H9 (cell line): ENCODE measurements around the gene SP8. TPM values are rescaled to one million over a fixed set of nuclear protein-coding genes. Genes with fewer than 3 reads are reported as not detected.

ENCODE experiments used
- DNase-seq: peaks from one replicate; pipeline ENCODE4 v3.0.0-alpha.2; 2017
- H2AFZ ChIP-seq: one replicate; pipeline ENCODE4 v1.6.1; 2013; ENCODE audit warnings: mild to moderate bottlenecking, low read length, control low read depth, moderate library complexity
- H2AK5ac ChIP-seq: 2 replicates; pipeline ENCODE4 v1.6.1; 2013; ENCODE audit warnings: low read length, control low read depth, mixed read lengths; ENCODE audit not compliant: insufficient read length
- H2BK120ac ChIP-seq: one replicate; pipeline ENCODE4 v1.6.1; 2013; ENCODE audit warnings: low read depth, mild to moderate bottlenecking, low read length, control low read depth, inconsistent platforms; ENCODE audit not compliant: poor library complexity, severe bottlenecking
- H2BK12ac ChIP-seq: 2 replicates; pipeline ENCODE4 v1.6.1; 2013; ENCODE audit warnings: low read length, control low read depth, mixed read lengths, low read depth; ENCODE audit not compliant: insufficient read length
- H2BK15ac ChIP-seq: 2 replicates; pipeline ENCODE4 v1.6.1; 2013; ENCODE audit warnings: low read depth, low read length, control low read depth
- H2BK20ac ChIP-seq: one replicate; pipeline ENCODE4 v1.6.1; 2013; ENCODE audit warnings: low read depth, mild to moderate bottlenecking, low read length, control low read depth, inconsistent platforms; ENCODE audit not compliant: poor library complexity, severe bottlenecking
- H2BK5ac ChIP-seq: 2 replicates; pipeline ENCODE4 v1.6.1; 2013; ENCODE audit warnings: low read length, control low read depth, mixed read lengths; ENCODE audit not compliant: insufficient read length
- H3K14ac ChIP-seq: 2 replicates; pipeline ENCODE4 v1.6.1; 2013; ENCODE audit warnings: low read length, control low read depth; ENCODE audit not compliant: insufficient read depth
- H3K18ac ChIP-seq: 2 replicates; pipeline ENCODE4 v1.6.1; 2013; ENCODE audit warnings: low read depth, mild to moderate bottlenecking, mixed read lengths, low read length, control low read depth; ENCODE audit not compliant: insufficient read length
- H3K23ac ChIP-seq: 2 replicates; pipeline ENCODE4 v1.6.1; 2013; ENCODE audit warnings: low read length, control low read depth, mixed read lengths, low read depth; ENCODE audit not compliant: insufficient read length
- H3K23me2 ChIP-seq: 2 replicates; pipeline ENCODE4 v1.6.1; 2013; ENCODE audit warnings: low read depth, mild to moderate bottlenecking, mixed read lengths, low read length, control low read depth; ENCODE audit not compliant: insufficient read length, poor library complexity, severe bottlenecking
- H3K27ac ChIP-seq: 2 replicates; pipeline ENCODE4 v1.5.1; 2013; ENCODE audit warnings: low read length, control low read depth, mixed read lengths, low read depth; ENCODE audit not compliant: insufficient read length
- H3K27me3 ChIP-seq: 2 replicates; pipeline ENCODE4 v1.6.1; 2013; ENCODE audit warnings: low read length, control low read depth, inconsistent platforms; ENCODE audit not compliant: insufficient read depth
- H3K4ac ChIP-seq: 2 replicates; pipeline ENCODE4 v1.6.1; 2013; ENCODE audit warnings: low read depth, mild to moderate bottlenecking, control low read depth, inconsistent platforms, low read length, moderate library complexity
- H3K4me1 ChIP-seq: 2 replicates; pipeline ENCODE4 v1.6.1; 2013; ENCODE audit warnings: low read length, control low read depth, inconsistent platforms; ENCODE audit not compliant: insufficient read depth
- H3K4me2 ChIP-seq: 2 replicates; pipeline ENCODE4 v1.6.1; 2013; ENCODE audit warnings: low read length, control low read depth, mixed read lengths; ENCODE audit not compliant: insufficient read length, insufficient read depth
- H3K56ac ChIP-seq: 2 replicates; pipeline ENCODE4 v1.6.1; 2013; ENCODE audit warnings: low read depth, mild to moderate bottlenecking, mixed read lengths, low read length, control low read depth; ENCODE audit not compliant: insufficient read length
- H3K79me1 ChIP-seq: 2 replicates; pipeline ENCODE4 v1.6.1; 2013; ENCODE audit warnings: low read depth, mild to moderate bottlenecking, moderate library complexity, low read length, control low read depth, inconsistent platforms; ENCODE audit not compliant: insufficient read depth, poor library complexity, severe bottlenecking
- H3K79me2 ChIP-seq: 2 replicates; pipeline ENCODE4 v1.6.1; 2013; ENCODE audit warnings: low read length, control low read depth, inconsistent platforms; ENCODE audit not compliant: insufficient read depth
- H3K9ac ChIP-seq: 2 replicates; pipeline ENCODE4 v1.6.1; 2013; ENCODE audit warnings: low read length, control low read depth, mixed read lengths; ENCODE audit not compliant: insufficient read length; ENCODE audit errors: extremely low read depth
- H3K9me3 ChIP-seq: one replicate; pipeline ENCODE4 v1.6.1; 2013; ENCODE audit warnings: low read depth, low read length, inconsistent platforms; ENCODE audit not compliant: control insufficient read depth
- H3T11ph ChIP-seq: one replicate; pipeline ENCODE4 v1.6.1; 2013; ENCODE audit warnings: mild to moderate bottlenecking, low read length, control low read depth, inconsistent platforms
- H4K20me1 ChIP-seq: one replicate; pipeline ENCODE4 v1.6.1; 2013; ENCODE audit not compliant: control insufficient read depth, insufficient read length, insufficient read depth
- H4K5ac ChIP-seq: 2 replicates; pipeline ENCODE4 v1.6.1; 2013; ENCODE audit warnings: low read depth, mild to moderate bottlenecking, mixed read lengths, low read length, control low read depth; ENCODE audit not compliant: insufficient read length
- H4K8ac ChIP-seq: replicated peaks from 2 replicates; pipeline ENCODE4 v1.6.1; 2013; ENCODE audit warnings: low read length, control low read depth, mixed read lengths, low read depth; ENCODE audit not compliant: insufficient read length
- H4K91ac ChIP-seq: 2 replicates; pipeline ENCODE4 v1.6.1; 2013; ENCODE audit warnings: low read depth, mild to moderate bottlenecking, moderate library complexity, mixed read lengths, low read length, control low read depth; ENCODE audit not compliant: insufficient read length
- H3K27ac Mint-ChIP-seq, 3 experiments: 2 replicates in 2 of 3; 3 replicates in 1 of 3; pipeline ENCODE4 v1.8.0; 2020 to 2021; ENCODE audit warnings: mixed read lengths in 3 of 3, mild to moderate bottlenecking in 1 of 3, moderate library complexity in 1 of 3
- H3K27me3 Mint-ChIP-seq: 2 replicates; pipeline ENCODE4 v1.8.0; 2021; ENCODE audit warnings: low read depth, mild to moderate bottlenecking, moderate library complexity, mixed read lengths
- H3K36me3 Mint-ChIP-seq, 3 experiments: 2 replicates in 2 of 3; 3 replicates in 1 of 3; pipeline ENCODE4 v1.8.0; 2020 to 2021; ENCODE audit warnings: low read depth in 3 of 3, mixed read lengths in 3 of 3; ENCODE audit not compliant: insufficient read depth in 1 of 3
- H3K4me1 Mint-ChIP-seq, 2 experiments: 2 replicates each; pipeline ENCODE4 v1.8.0; 2020; ENCODE audit warnings: mixed read lengths in 2 of 2
- H3K4me3 Mint-ChIP-seq, 2 experiments: 2 replicates in 1 of 2; 3 replicates in 1 of 2; pipeline ENCODE4 v1.8.0; 2020 to 2021; ENCODE audit warnings: mild to moderate bottlenecking in 2 of 2, mixed read lengths in 2 of 2, moderate library complexity in 1 of 2
- H3K9me3 Mint-ChIP-seq, 2 experiments: 2 replicates in 1 of 2; 3 replicates in 1 of 2; pipeline ENCODE4 v1.8.0; 2020; ENCODE audit warnings: mild to moderate bottlenecking in 2 of 2, mixed read lengths in 2 of 2, moderate library complexity in 1 of 2
- WGBS: extraction: QIAGEN DNeasy Blood & Tissue Kit; methylation state at CpG from one replicate; pipeline ENCODE4 v1.1.7; 2013; ENCODE audit warnings: missing lambda C conversion rate, low lambda C conversion rate, mixed read lengths; ENCODE audit not compliant: insufficient read length; ENCODE audit errors: extremely low coverage; 5-methylcytosine and 5-hydroxymethylcytosine counted together
- total RNA-seq: library from RNA; stranded (reverse); gene quantifications from 2 replicates; pipeline ENCODE4 v1.2.1, GENCODE V29; 2021
- TF ChIP-seq, protein P1 (sequence below): fragments of 200-600 bp; sonication (generic); conservative IDR thresholded peaks from 3 replicates; pipeline ENCODE4 v1.8.0; 2021; ENCODE audit warnings: antibody characterized with exemption, mild to moderate bottlenecking

SP8 gene
- total RNA-seq, 1 experiment from 2014 or later: 3.5 TPM

DNA sequence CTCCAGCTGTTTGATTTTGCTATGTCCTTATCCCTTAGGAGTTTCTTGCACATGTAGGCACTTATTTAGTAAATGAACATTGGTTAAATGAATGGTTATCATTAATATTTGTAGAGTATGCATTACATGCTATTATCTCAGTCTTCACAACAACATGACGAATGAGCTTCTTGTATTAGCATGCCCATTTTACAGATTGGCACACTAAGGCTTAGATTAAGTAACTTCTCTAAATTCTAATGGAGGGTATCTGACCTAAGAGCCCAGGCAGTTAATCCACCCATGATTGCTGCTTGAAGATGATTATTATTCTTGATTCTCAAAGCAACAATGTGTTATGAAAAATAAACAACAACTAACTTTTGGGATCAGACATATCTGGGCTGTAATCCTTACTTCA is 32.7 kb downstream of the SP8 start:
- no peak overlapping the region for H3K4me3 Mint-ChIP-seq
- no peak overlapping the region for H4K5ac ChIP-seq

More for the DNA sequence above, 32.7 kb downstream of the SP8 start:
- no peak overlapping the region for H3T11ph ChIP-seq
- H3K9me3 ChIP-seq: no peaks in the 10 kb centered on the region
- H3K27ac ChIP-seq: no peak overlapping the region
- H4K91ac ChIP-seq: no peak overlapping the region
- no peak overlapping the region for H2BK5ac ChIP-seq
- TF ChIP-seq, protein P1, sequence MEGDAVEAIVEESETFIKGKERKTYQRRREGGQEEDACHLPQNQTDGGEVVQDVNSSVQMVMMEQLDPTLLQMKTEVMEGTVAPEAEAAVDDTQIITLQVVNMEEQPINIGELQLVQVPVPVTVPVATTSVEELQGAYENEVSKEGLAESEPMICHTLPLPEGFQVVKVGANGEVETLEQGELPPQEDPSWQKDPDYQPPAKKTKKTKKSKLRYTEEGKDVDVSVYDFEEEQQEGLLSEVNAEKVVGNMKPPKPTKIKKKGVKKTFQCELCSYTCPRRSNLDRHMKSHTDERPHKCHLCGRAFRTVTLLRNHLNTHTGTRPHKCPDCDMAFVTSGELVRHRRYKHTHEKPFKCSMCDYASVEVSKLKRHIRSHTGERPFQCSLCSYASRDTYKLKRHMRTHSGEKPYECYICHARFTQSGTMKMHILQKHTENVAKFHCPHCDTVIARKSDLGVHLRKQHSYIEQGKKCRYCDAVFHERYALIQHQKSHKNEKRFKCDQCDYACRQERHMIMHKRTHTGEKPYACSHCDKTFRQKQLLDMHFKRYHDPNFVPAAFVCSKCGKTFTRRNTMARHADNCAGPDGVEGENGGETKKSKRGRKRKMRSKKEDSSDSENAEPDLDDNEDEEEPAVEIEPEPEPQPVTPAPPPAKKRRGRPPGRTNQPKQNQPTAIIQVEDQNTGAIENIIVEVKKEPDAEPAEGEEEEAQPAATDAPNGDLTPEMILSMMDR: no peak
- no peak overlapping the region for H3K18ac ChIP-seq
- no peaks in the 10 kb centered on the region for H4K20me1 ChIP-seq
- H3K23me2 ChIP-seq: no peaks in the 10 kb centered on the region
- no peak overlapping the region for H2BK20ac ChIP-seq
- no peaks in the 10 kb centered on the region for H3K79me2 ChIP-seq
- no peaks in the 10 kb centered on the region for H3K9me3 Mint-ChIP-seq
- no peaks in the 10 kb centered on the region for H3K4me1 Mint-ChIP-seq
- H3K4me1 ChIP-seq: no peaks in the 10 kb centered on the region
- no peak overlapping the region for H2BK120ac ChIP-seq
- H2BK12ac ChIP-seq: no peak overlapping the region
- H3K36me3 Mint-ChIP-seq: no peaks in the 10 kb centered on the region
- H3K23ac ChIP-seq: no peak overlapping the region
- no peaks in the 10 kb centered on the region for H3K79me1 ChIP-seq
- no peak overlapping the region for H3K4me2 ChIP-seq
- DNase-seq: no peak
- no peak overlapping the region for H3K56ac ChIP-seq
- WGBS: no CpG with 5 or more reads among the region's 1 CpG
- H3K27me3 ChIP-seq: no peaks in the 10 kb centered on the region
- H3K14ac ChIP-seq: no peak overlapping the region
- H3K27ac Mint-ChIP-seq: no peak overlapping the region
- H3K27me3 Mint-ChIP-seq: no peaks in the 10 kb centered on the region
- H2BK15ac ChIP-seq: no peak overlapping the region
- no peak overlapping the region for H2AK5ac ChIP-seq
- H3K9ac ChIP-seq: no peak overlapping the region
- no peak overlapping the region for H4K8ac ChIP-seq
- H3K4ac ChIP-seq: no peak overlapping the region
- H2AFZ ChIP-seq: no peak overlapping the region
